GM23338 (cell line): ENCODE data around the gene TM9SF4. TPM values are rescaled to one million over a fixed set of nuclear protein-coding genes. Genes with fewer than 3 reads are reported as not detected.

Experiments used
- CREB1 ChIP-seq: fragments of 250-450 bp; sonication (Bioruptor Pico); IDR thresholded peaks from 2 replicates; pipeline ENCODE4 v1.5.0; 2020; ENCODE audit warnings: low read depth, mild to moderate bottlenecking, moderate library complexity
- CTCF ChIP-seq, 2 experiments: fragments of 200-600 bp in 1 of 2; sonication (generic) in 1 of 2; conservative IDR thresholded peaks; 2 replicates each; pipeline versions ENCODE4 v1.5.1 to v1.6.1; 2016 to 2017; ENCODE audit warnings: antibody characterized with exemption in 2 of 2, low read depth in 2 of 2, mild to moderate bottlenecking in 2 of 2, moderate library complexity in 1 of 2
- EZH2 ChIP-seq: fragments of 200-600 bp; sonication (generic); IDR thresholded peaks from one replicate; pipeline ENCODE4 v1.8.0; 2017; ENCODE audit warnings: antibody characterized with exemption, mild to moderate bottlenecking, low read depth; ENCODE audit not compliant: unreplicated experiment
- NANOG ChIP-seq: IDR thresholded peaks from 2 replicates; pipeline ENCODE4 v1.6.1; 2016; ENCODE audit warnings: antibody characterized with exemption, borderline replicate concordance
- REST ChIP-seq: IDR thresholded peaks from one replicate; pipeline ENCODE4 v1.6.1; 2018; ENCODE audit warnings: antibody characterized with exemption; ENCODE audit not compliant: unreplicated experiment
- STAT1 ChIP-seq: IDR thresholded peaks from one replicate; pipeline ENCODE4 v1.6.1; 2016; ENCODE audit warnings: antibody characterized with exemption; ENCODE audit not compliant: unreplicated experiment
- ZNF331 ChIP-seq: fragments of 250-450 bp; sonication (Bioruptor Pico); IDR thresholded peaks from 2 replicates; pipeline ENCODE4 v1.5.0; 2020; ENCODE audit warnings: low read depth, mild to moderate bottlenecking, moderate library complexity
- ZNF462 ChIP-seq: fragments of 250-450 bp; sonication (Bioruptor Pico); IDR thresholded peaks from 2 replicates; pipeline ENCODE4 v1.5.0; 2020; ENCODE audit warnings: mild to moderate bottlenecking, moderate library complexity
- polyA plus RNA-seq: library from polyadenylated mRNA; unstranded; fragments of >200 nt; fragmentation: Nextera tagmentation; extraction: Ambion mirVana; gene quantifications from 2 replicates; pipeline ENCODE4 v1.2.1, GENCODE V29; 2016
- total RNA-seq: library from RNA; depleted of rRNA; stranded (reverse); fragments of >200 nt; shearing (Covaris generic); gene quantifications from 2 replicates; pipeline ENCODE4 v1.2.3, GENCODE V29; 2014

Gene TM9SF4
- total and polyA plus RNA-seq, 2 experiments from 2014 or later, result 20.4 to 52.6 TPM

- TF ChIP-seq ZNF462 (CRISPR knock-in tag) (no peak), EZH2 (no peak), NANOG (no peak), CREB1 (no peak), ZNF331 (CRISPR knock-in tag) (no peak), CTCF (conservative IDR thresholded peaks at IDR 0.05; ENCODE audit: low read depth in 2 of 2) (no peak), REST (no peak), STAT1 (no peak)
Observed at GRCh38 chr20:32062776-32063170, 46.7 kb upstream of the TM9SF4 start (continued).
